PFSK-1 (cell line): Measurements from ENCODE around the gene HOXB1.

Experiments used
- FOXP2 ChIP-seq: optimal IDR thresholded peaks from 2 replicates; pipeline ENCODE3; 2011; ENCODE audit warnings: borderline replicate concordance, control low read depth, inconsistent platforms; ENCODE audit not compliant: insufficient read depth; ENCODE audit errors: extremely low read length, extremely low read depth
- POLR2AphosphoS5 ChIP-seq: IDR thresholded peaks from 2 replicates; pipeline ENCODE4 v1.6.1; 2012; ENCODE audit warnings: low read depth, mild to moderate bottlenecking, control low read depth, low read length, moderate library complexity
- SIN3A ChIP-seq: IDR thresholded peaks from 2 replicates; pipeline ENCODE4 v1.6.1; 2012; ENCODE audit warnings: mild to moderate bottlenecking, low read length, moderate library complexity, borderline replicate concordance; ENCODE audit not compliant: insufficient read depth

- no peak for TF ChIP-seq SIN3A
- TF ChIP-seq POLR2AphosphoS5, result no peak
- TF ChIP-seq FOXP2, result no peak
These were observed 11.4 kb downstream of the HOXB1 start for GRCh38 chr17:48519427-48519826.
